AG04449 (cell line): ENCODE data around the gene CELA2A.
"Not testable (repeated sequence)": the region's sequence is repeated elsewhere in the genome, so short reads cannot be mapped to it uniquely, and the experiment has no call there.

Experiments used
- CTCF ChIA-PET: fragments of 350-600 bp; formaldehyde crosslinking; extraction: SDS; loops from one replicate; lab custom pipeline; 2021; ENCODE audit warnings: antibody characterized with exemption; lab: Yijun Ruan, JAX
- POLR2A ChIA-PET: fragments of 400-600, 350-600 bp; formaldehyde crosslinking; extraction: SDS; loops from one replicate; lab custom pipeline; 2020; ENCODE audit warnings: antibody characterized with exemption, inconsistent platforms; lab: Yijun Ruan, JAX
- DNase-seq: peaks from one replicate; pipeline ENCODE4 v3.0.0-alpha.2; 2010; ENCODE audit warnings: low read depth, low spot score
- H3K4me3 ChIP-seq: 2 replicates; pipeline ENCODE4 v1.5.1; 2011; ENCODE audit warnings: low read depth, mild to moderate bottlenecking, control low read depth, low read length
- TF ChIP-seq, protein P1 (sequence below): IDR thresholded peaks from one replicate; pipeline ENCODE4 v1.5.1; 2011; ENCODE audit warnings: mild to moderate bottlenecking, moderate library complexity, low read length, control low read depth, inconsistent platforms; ENCODE audit not compliant: insufficient read depth; ENCODE audit errors: missing control alignments

The CELA2A gene

GRCh38 chr1:15468145-15468544, 11.6 kb downstream of the CELA2A start:
- H3K4me3 ChIP-seq, result no peak overlapping the region
- TF ChIP-seq, protein P1, sequence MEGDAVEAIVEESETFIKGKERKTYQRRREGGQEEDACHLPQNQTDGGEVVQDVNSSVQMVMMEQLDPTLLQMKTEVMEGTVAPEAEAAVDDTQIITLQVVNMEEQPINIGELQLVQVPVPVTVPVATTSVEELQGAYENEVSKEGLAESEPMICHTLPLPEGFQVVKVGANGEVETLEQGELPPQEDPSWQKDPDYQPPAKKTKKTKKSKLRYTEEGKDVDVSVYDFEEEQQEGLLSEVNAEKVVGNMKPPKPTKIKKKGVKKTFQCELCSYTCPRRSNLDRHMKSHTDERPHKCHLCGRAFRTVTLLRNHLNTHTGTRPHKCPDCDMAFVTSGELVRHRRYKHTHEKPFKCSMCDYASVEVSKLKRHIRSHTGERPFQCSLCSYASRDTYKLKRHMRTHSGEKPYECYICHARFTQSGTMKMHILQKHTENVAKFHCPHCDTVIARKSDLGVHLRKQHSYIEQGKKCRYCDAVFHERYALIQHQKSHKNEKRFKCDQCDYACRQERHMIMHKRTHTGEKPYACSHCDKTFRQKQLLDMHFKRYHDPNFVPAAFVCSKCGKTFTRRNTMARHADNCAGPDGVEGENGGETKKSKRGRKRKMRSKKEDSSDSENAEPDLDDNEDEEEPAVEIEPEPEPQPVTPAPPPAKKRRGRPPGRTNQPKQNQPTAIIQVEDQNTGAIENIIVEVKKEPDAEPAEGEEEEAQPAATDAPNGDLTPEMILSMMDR, result no peak
- ChIA-PET POLR2A (no interaction called here), CTCF (no interaction called here)
- no peak for DNase-seq

GRCh38 chr1:15469361-15469760, 12.8 kb downstream of the CELA2A start:
- TF ChIP-seq, protein P1, result no peak
- CTCF ChIA-PET, result interaction anchor here (0.7 kb wide), 1 partner anchor 26 kb away, joined by 3 read pairs; no protein-coding TSS in a partner anchor
- POLR2A ChIA-PET, result no interaction called here
- H3K4me3 ChIP-seq, result no peak overlapping the region
- DNase-seq, result no peak

DNA sequence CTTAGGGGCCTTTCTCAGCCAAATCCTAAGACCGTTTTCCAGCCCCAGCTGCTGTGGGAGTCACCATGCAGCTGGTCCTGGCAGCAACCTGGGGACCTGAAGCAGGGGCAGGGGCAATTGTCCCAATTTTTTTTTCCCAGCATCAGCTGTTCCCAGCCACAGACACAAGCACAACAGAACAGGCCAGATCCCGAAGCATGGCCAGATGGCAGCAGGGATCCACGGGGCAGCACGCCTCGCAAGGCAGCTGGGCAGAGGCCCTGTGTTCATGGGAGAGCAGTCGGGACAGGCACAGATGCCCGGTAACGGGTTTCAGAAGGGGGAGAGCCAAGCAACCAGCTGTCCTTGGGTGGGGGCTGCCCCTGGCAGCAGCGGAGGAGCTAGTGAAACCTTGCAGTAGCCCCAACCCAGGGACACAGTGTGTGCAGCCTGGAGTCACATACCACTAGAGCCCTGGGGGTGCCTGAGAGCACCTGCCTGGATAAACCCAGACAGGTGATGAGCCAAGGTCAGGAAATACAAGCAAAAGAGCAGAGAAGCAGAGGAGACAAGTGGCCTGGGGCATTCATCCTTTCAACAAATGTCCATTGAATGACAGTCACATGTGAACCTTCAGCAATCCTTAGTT, 13.4 kb downstream of the CELA2A start:
- CTCF ChIA-PET, DNase-seq, H3K4me3 ChIP-seq: not testable (repeated sequence)
- POLR2A ChIA-PET, result interaction anchor here (0.6 kb wide), 1 partner anchor 33 kb away, joined by 3 read pairs; no protein-coding TSS in a partner anchor

DNA sequence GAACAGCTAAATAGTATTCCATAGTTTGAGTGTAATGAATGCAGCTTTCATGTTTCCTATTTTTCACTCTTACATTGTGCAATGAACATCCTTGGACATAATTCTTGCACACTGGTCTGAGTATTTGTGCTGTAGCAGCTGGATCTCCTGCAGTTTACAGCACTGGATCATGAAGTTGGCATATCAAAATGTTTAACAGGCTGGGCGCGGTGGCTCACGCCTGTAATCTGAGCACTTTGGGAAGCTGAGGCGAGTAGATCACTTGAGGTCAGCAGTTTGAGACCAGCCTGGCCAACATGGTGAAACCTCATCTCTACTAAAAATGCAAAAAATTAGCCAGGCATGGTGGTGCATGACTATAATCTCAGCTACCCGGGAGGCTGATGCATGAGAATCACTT, 14.5 kb downstream of the CELA2A start:
- CTCF ChIA-PET, result interaction anchor here (1.1 kb wide), 1 partner anchor 29 kb away, joined by 4 read pairs; no protein-coding TSS in a partner anchor
- H3K4me3 ChIP-seq, DNase-seq, POLR2A ChIA-PET: not testable (repeated sequence)

DNA sequence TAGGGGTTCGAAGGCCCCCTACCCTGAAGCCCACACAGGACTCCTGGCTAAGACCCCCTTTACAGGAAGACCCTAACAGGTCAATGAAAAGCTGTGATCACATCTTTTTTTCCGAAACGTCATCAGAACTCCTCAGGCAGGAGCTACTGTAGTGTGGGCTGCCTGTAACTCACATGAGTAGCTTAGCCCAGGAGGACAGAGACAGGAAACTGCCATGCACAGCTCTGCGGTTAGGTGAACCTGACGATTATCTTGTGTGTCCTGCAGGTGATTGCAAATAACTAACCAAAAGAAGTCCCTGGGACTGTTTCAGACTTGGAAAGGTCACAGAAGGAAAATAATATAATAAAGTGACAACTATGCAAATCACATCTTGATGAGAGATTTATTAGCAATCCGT, 15.2 kb downstream of the CELA2A start:
- POLR2A ChIA-PET, result not testable (repeated sequence)

GRCh38 chr1:15472587-15472986, 16.1 kb downstream of the CELA2A start:
- CTCF ChIA-PET, result no interaction called here
- POLR2A ChIA-PET, result no interaction called here
- DNase-seq, result no peak
- TF ChIP-seq, protein P1, result no peak
- no peak overlapping the region for H3K4me3 ChIP-seq

More for the DNA sequence above, 15.2 kb downstream of the CELA2A start:
- not testable (repeated sequence) for DNase-seq, H3K4me3 ChIP-seq
- CTCF ChIA-PET, result interaction anchor here (1.1 kb wide), 1 partner anchor 28 kb away, joined by 4 read pairs; no protein-coding TSS in a partner anchor

DNA sequence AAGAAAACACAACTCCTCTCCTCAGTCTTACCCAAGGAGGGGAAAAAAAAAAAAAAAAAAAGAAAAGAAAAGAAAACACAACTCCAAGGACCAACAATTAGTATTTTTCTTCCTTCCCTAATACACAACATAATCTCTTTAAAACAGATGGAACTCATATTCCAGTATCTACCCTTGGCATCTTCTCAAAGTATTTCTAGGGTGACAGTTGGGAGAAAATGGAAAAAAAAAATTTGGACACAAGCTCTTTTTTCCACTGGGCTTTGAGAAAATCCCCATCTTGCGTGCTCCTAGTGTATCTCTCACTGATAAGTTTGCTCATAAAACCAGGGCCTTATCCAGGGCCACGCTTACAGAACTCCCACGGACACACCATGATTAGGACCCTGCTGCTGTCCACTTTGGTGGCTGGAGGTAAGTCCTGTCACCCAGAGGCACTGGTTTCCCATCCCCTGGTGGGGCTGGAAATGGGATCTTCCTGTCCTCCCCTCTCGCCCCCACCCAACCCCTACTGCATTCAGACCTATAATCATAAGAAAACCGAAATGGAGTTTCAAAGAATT, 19.3 kb downstream of the CELA2A start, which contains the start of gene CELA2B:
CELA2B (plus strand) TSS at position 353 of the 563 bp plus-strand sequence; CDS start at position 375, 22 bp downstream.
- ChIA-PET POLR2A (no interaction called here), CTCF (no interaction called here)
- TF ChIP-seq, protein P1, result no peak
- no peak for DNase-seq
- H3K4me3 ChIP-seq, result no peak within 1 kb of the TSS
